GM23338 (cell line): ENCODE results near the gene GDF11. TPM values are rescaled to one million over a fixed set of nuclear protein-coding genes. Genes with fewer than 3 reads are reported as not detected.

Experiments
- ATAC-seq: fragments of 200-7000 bp; cut with Tn5 transposase; 3 replicates; pipeline ENCODE4 v1.9.1; 2020
- DNase-seq: peaks from one replicate; pipeline ENCODE4 v3.0.0-alpha.2; 2015; ENCODE audit warnings: low spot score
- H2AFZ ChIP-seq: fragments of 200-600 bp; sonication (generic); 2 replicates; pipeline ENCODE4 v1.8.0; 2016; ENCODE audit warnings: antibody characterized with exemption, mild to moderate bottlenecking, moderate library complexity
- H3F3A ChIP-seq: fragments of 200-600 bp; sonication (generic); replicated peaks from 2 replicates; pipeline ENCODE4 v1.8.0; 2017; ENCODE audit warnings: antibody characterized with exemption, mixed run types, low read depth
- H3K27ac ChIP-seq: fragments of 200-600 bp; sonication (generic); 2 replicates; pipeline ENCODE4 v1.6.1; 2016; ENCODE audit warnings: low read depth
- H3K27me3 ChIP-seq: fragments of 200-600 bp; sonication (generic); 2 replicates; pipeline ENCODE4 v1.8.0; 2016; ENCODE audit warnings: mild to moderate bottlenecking, mixed run types, moderate library complexity; ENCODE audit not compliant: insufficient read depth
- H3K36me3 ChIP-seq: fragments of 200-600 bp; sonication (generic); 2 replicates; pipeline ENCODE4 v1.8.0; 2016; ENCODE audit warnings: mild to moderate bottlenecking; ENCODE audit not compliant: insufficient read depth
- H3K4me1 ChIP-seq: fragments of 200-600 bp; sonication (generic); 2 replicates; pipeline ENCODE4 v1.8.0; 2016; ENCODE audit warnings: mild to moderate bottlenecking, moderate library complexity; ENCODE audit not compliant: insufficient read depth
- H3K4me2 ChIP-seq: fragments of 200-600 bp; sonication (generic); 2 replicates; pipeline ENCODE4 v1.7.1; 2017; ENCODE audit warnings: mixed run types
- H3K4me3 ChIP-seq: fragments of 200-600 bp; sonication (generic); 2 replicates; pipeline ENCODE4 v1.6.1; 2016; ENCODE audit warnings: mixed run types
- H3K79me2 ChIP-seq: fragments of 200-600 bp; sonication (generic); replicated peaks from 2 replicates; pipeline ENCODE4 v1.8.0; 2017; ENCODE audit warnings: mild to moderate bottlenecking; ENCODE audit not compliant: insufficient read depth
- H3K9me2 ChIP-seq: fragments of 200-600 bp; sonication (generic); 2 replicates; pipeline ENCODE4 v1.8.0; 2017; ENCODE audit not compliant: insufficient read depth
- H4K20me1 ChIP-seq: fragments of 200-600 bp; sonication (generic); replicated peaks from 2 replicates; pipeline ENCODE4 v1.8.0; 2017; ENCODE audit warnings: mild to moderate bottlenecking; ENCODE audit not compliant: insufficient read depth
- H3K27ac Mint-ChIP-seq: 2 replicates; pipeline ENCODE4 v1.8.0; 2020; ENCODE audit warnings: inconsistent platforms, mild to moderate bottlenecking, moderate library complexity, mixed read lengths
- H3K27me3 Mint-ChIP-seq: 3 replicates; pipeline ENCODE4 v1.8.0; 2022; ENCODE audit warnings: low read depth, mild to moderate bottlenecking, moderate library complexity, mixed read lengths, inconsistent platforms; ENCODE audit not compliant: insufficient read depth, poor library complexity
- H3K36me3 Mint-ChIP-seq: 3 replicates; pipeline ENCODE4 v1.8.0; 2021; ENCODE audit warnings: low read depth, mild to moderate bottlenecking, inconsistent platforms, moderate library complexity, mixed read lengths
- H3K4me1 Mint-ChIP-seq: 3 replicates; pipeline ENCODE4 v1.8.0; 2020; ENCODE audit warnings: mild to moderate bottlenecking, inconsistent platforms, mixed read lengths
- H3K4me3 Mint-ChIP-seq: 3 replicates; pipeline ENCODE4 v1.8.0; 2021; ENCODE audit warnings: moderate library complexity, mild to moderate bottlenecking, inconsistent platforms, mixed read lengths
- H3K9me3 Mint-ChIP-seq: 3 replicates; pipeline ENCODE4 v1.8.0; 2020; ENCODE audit warnings: moderate library complexity, mild to moderate bottlenecking, inconsistent platforms, mixed read lengths
- CREB1 ChIP-seq: fragments of 250-450 bp; sonication (Bioruptor Pico); IDR thresholded peaks from 2 replicates; pipeline ENCODE4 v1.5.0; 2020; ENCODE audit warnings: low read depth, mild to moderate bottlenecking, moderate library complexity
- EZH2 ChIP-seq: fragments of 200-600 bp; sonication (generic); IDR thresholded peaks from one replicate; pipeline ENCODE4 v1.8.0; 2017; ENCODE audit warnings: antibody characterized with exemption, mild to moderate bottlenecking, low read depth; ENCODE audit not compliant: unreplicated experiment
- EZH2phosphoT487 ChIP-seq: fragments of 200-600 bp; sonication (generic); IDR thresholded peaks from one replicate; pipeline ENCODE4 v1.8.1; 2018; ENCODE audit warnings: antibody characterized with exemption; ENCODE audit not compliant: unreplicated experiment
- NANOG ChIP-seq: IDR thresholded peaks from 2 replicates; pipeline ENCODE4 v1.6.1; 2016; ENCODE audit warnings: antibody characterized with exemption, borderline replicate concordance
- ZNF114 ChIP-seq: fragments of 250-450 bp; sonication (Bioruptor Pico); IDR thresholded peaks from 2 replicates; pipeline ENCODE4 v1.5.0; 2020; ENCODE audit warnings: mild to moderate bottlenecking, moderate library complexity
- ZNF331 ChIP-seq: fragments of 250-450 bp; sonication (Bioruptor Pico); IDR thresholded peaks from 2 replicates; pipeline ENCODE4 v1.5.0; 2020; ENCODE audit warnings: low read depth, mild to moderate bottlenecking, moderate library complexity
- polyA plus RNA-seq: library from polyadenylated mRNA; unstranded; fragments of >200 nt; fragmentation: Nextera tagmentation; extraction: Ambion mirVana; gene quantifications from 2 replicates; pipeline ENCODE4 v1.2.1, GENCODE V29; 2016
- total RNA-seq: library from RNA; depleted of rRNA; stranded (reverse); fragments of >200 nt; shearing (Covaris generic); gene quantifications from 2 replicates; pipeline ENCODE4 v1.2.3, GENCODE V29; 2014
- TF ChIP-seq, protein P1 (sequence below): IDR thresholded peaks from one replicate; pipeline ENCODE4 v1.6.1; 2018; ENCODE audit warnings: antibody characterized with exemption; ENCODE audit not compliant: unreplicated experiment
- TF ChIP-seq, protein P2 (sequence below), 2 experiments: fragments of 200-600 bp in 1 of 2; sonication (generic) in 1 of 2; conservative IDR thresholded peaks; 2 replicates each; pipeline versions ENCODE4 v1.5.1 to v1.6.1; 2016 to 2017; ENCODE audit warnings: antibody characterized with exemption in 2 of 2, low read depth in 2 of 2, mild to moderate bottlenecking in 2 of 2, moderate library complexity in 1 of 2
- TF ChIP-seq, protein P3 (sequence below): IDR thresholded peaks from 2 replicates; pipeline ENCODE4 v1.6.1; 2016; ENCODE audit warnings: antibody characterized with exemption

Gene GDF11
- total and polyA plus RNA-seq, 2 experiments from 2014 or later = 3.7 to 12.5 TPM

DNA sequence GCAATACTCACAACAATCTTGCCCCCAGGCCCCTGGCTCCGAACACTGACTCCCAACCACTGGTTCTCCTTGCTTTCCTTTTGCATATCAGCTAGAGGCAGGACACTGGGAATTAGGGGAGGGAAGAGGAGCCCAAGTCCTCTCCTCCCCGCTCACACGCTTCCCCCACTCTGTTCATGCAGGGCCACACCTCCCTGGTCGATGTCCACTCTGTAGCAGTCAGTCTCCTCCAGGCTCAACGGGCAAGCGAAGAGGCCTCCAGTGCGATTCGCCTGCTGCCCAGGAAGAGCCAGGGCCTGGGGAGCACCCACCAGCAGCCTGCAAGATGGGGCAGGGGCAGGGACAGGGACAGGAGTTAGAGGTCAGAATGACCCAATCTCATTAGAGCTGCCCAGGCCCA lies 40.1 kb upstream of the GDF11 start:
- no peaks in the 10 kb centered on the region for H3K9me3 Mint-ChIP-seq
- Histone ChIP-seq H4K20me1 (peaks cover 3% of the 10 kb centered on the region; the same call in 1 of the 2 replicates), H3K4me3 (no peak overlapping the region), H3K79me2 (peaks cover 28% of the 10 kb centered on the region), H3F3A (peaks cover 5% of the 10 kb centered on the region; the same call in 1 of the 2 replicates), H3K9me2 (no peaks in the 10 kb centered on the region), H3K27me3 (peaks cover 7% of the 10 kb centered on the region; the same call in 1 of the 2 replicates), H3K36me3 (no peaks in the 10 kb centered on the region), H2AFZ (no peak overlapping the region), H3K27ac (no peak overlapping the region), H3K4me1 (peaks cover 16% of the 10 kb centered on the region), H3K4me2 (no peak overlapping the region)
- DNase-seq = no peak
- ATAC-seq = no peak
- H3K27ac Mint-ChIP-seq = peak overlapping the region; percentile 44; the same call in 1 of the 2 replicates
- peaks cover 7% of the 10 kb centered on the region; the same call in 1 of the 3 replicates for H3K36me3 Mint-ChIP-seq
- TF ChIP-seq, protein P1, sequence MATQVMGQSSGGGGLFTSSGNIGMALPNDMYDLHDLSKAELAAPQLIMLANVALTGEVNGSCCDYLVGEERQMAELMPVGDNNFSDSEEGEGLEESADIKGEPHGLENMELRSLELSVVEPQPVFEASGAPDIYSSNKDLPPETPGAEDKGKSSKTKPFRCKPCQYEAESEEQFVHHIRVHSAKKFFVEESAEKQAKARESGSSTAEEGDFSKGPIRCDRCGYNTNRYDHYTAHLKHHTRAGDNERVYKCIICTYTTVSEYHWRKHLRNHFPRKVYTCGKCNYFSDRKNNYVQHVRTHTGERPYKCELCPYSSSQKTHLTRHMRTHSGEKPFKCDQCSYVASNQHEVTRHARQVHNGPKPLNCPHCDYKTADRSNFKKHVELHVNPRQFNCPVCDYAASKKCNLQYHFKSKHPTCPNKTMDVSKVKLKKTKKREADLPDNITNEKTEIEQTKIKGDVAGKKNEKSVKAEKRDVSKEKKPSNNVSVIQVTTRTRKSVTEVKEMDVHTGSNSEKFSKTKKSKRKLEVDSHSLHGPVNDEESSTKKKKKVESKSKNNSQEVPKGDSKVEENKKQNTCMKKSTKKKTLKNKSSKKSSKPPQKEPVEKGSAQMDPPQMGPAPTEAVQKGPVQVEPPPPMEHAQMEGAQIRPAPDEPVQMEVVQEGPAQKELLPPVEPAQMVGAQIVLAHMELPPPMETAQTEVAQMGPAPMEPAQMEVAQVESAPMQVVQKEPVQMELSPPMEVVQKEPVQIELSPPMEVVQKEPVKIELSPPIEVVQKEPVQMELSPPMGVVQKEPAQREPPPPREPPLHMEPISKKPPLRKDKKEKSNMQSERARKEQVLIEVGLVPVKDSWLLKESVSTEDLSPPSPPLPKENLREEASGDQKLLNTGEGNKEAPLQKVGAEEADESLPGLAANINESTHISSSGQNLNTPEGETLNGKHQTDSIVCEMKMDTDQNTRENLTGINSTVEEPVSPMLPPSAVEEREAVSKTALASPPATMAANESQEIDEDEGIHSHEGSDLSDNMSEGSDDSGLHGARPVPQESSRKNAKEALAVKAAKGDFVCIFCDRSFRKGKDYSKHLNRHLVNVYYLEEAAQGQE = no peak
- no peak for TF ChIP-seq NANOG
- TF ChIP-seq EZH2phosphoT487 = no peak
- TF ChIP-seq EZH2 = no peak
- TF ChIP-seq, protein P2, sequence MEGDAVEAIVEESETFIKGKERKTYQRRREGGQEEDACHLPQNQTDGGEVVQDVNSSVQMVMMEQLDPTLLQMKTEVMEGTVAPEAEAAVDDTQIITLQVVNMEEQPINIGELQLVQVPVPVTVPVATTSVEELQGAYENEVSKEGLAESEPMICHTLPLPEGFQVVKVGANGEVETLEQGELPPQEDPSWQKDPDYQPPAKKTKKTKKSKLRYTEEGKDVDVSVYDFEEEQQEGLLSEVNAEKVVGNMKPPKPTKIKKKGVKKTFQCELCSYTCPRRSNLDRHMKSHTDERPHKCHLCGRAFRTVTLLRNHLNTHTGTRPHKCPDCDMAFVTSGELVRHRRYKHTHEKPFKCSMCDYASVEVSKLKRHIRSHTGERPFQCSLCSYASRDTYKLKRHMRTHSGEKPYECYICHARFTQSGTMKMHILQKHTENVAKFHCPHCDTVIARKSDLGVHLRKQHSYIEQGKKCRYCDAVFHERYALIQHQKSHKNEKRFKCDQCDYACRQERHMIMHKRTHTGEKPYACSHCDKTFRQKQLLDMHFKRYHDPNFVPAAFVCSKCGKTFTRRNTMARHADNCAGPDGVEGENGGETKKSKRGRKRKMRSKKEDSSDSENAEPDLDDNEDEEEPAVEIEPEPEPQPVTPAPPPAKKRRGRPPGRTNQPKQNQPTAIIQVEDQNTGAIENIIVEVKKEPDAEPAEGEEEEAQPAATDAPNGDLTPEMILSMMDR (conservative IDR thresholded peaks at IDR 0.05; ENCODE audit: low read depth in 2 of 2) = no peak
- TF ChIP-seq, protein P3, sequence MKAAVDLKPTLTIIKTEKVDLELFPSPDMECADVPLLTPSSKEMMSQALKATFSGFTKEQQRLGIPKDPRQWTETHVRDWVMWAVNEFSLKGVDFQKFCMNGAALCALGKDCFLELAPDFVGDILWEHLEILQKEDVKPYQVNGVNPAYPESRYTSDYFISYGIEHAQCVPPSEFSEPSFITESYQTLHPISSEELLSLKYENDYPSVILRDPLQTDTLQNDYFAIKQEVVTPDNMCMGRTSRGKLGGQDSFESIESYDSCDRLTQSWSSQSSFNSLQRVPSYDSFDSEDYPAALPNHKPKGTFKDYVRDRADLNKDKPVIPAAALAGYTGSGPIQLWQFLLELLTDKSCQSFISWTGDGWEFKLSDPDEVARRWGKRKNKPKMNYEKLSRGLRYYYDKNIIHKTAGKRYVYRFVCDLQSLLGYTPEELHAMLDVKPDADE = no peak
- no peak for TF ChIP-seq CREB1 (CRISPR knock-in tag)
- no peak for TF ChIP-seq ZNF331 (CRISPR knock-in tag)
- no peak for TF ChIP-seq ZNF114 (CRISPR knock-in tag)
- H3K4me1 Mint-ChIP-seq = peaks cover 25% of the 10 kb centered on the region
- peaks cover 14% of the 10 kb centered on the region for H3K27me3 Mint-ChIP-seq
- H3K4me3 Mint-ChIP-seq = no peak overlapping the region
